SK-N-MC (cell line): ENCODE measurements around the gene FIS1.
A peak's percentile ranks its signal among the peaks of the same experiment; 100 is the strongest.

ENCODE experiments used
- DNase-seq: peaks from one replicate; pipeline ENCODE4 v3.0.0-alpha.2; 2011; ENCODE audit warnings: low read depth, low spot score
- H3K27ac ChIP-seq: fragments of 200-600 bp; sonication (generic); 2 replicates; pipeline ENCODE4 v1.5.1; 2016; ENCODE audit warnings: mixed run types
- H3K36me3 ChIP-seq: fragments of 200-600 bp; sonication (generic); 2 replicates; pipeline ENCODE4 v1.6.1; 2017; ENCODE audit warnings: antibody characterized with exemption, low read length, mixed read lengths; ENCODE audit not compliant: insufficient read depth
- H3K4me3 ChIP-seq: fragments of 200-600 bp; sonication (generic); 2 replicates; pipeline ENCODE4 v1.5.1; 2016
- H3K9ac ChIP-seq: fragments of 200-600 bp; sonication (generic); 2 replicates; pipeline ENCODE4 v1.8.0; 2017; ENCODE audit warnings: mixed run types, mixed read lengths; ENCODE audit not compliant: insufficient read length
- H3K9me3 ChIP-seq: fragments of 200-600 bp; sonication (generic); 2 replicates; pipeline ENCODE4 v1.6.1; 2017; ENCODE audit warnings: low read depth, mild to moderate bottlenecking, antibody characterized with exemption, low read length, moderate library complexity, mixed read lengths
- EZH2 ChIP-seq: fragments of 200-600 bp; sonication (generic); IDR thresholded peaks from one replicate; pipeline ENCODE4 v1.6.1; 2017; ENCODE audit warnings: antibody characterized with exemption
- FOXP2 ChIP-seq: optimal IDR thresholded peaks from 2 replicates; pipeline ENCODE3; 2011; ENCODE audit warnings: mild to moderate bottlenecking, moderate library complexity; ENCODE audit not compliant: insufficient read depth; ENCODE audit errors: extremely low read length, control extremely low read depth
- POLR2AphosphoS5 ChIP-seq: IDR thresholded peaks from 2 replicates; pipeline ENCODE4 v1.6.1; 2012; ENCODE audit warnings: mild to moderate bottlenecking, low read depth, low read length, borderline replicate concordance

The FIS1 gene

GRCh38 chr7:101216860-101217387 is 28.0 kb downstream of the FIS1 start:
- Histone ChIP-seq H3K9me3 (no peaks in the 10 kb centered on the region), H3K27ac (no peak overlapping the region), H3K36me3 (no peaks in the 10 kb centered on the region; the same call in 1 of the 2 replicates), H3K9ac (peak overlapping the region; percentile 70), H3K4me3 (peak overlapping the region; percentile 99)
- DNase-seq: no peak
- TF ChIP-seq EZH2 (no peak), FOXP2 (no peak), POLR2AphosphoS5 (no peak)

GRCh38 chr7:101216001-101216859 is 28.7 kb downstream of the FIS1 start:
- H3K9ac ChIP-seq: peak overlapping the region; percentile 70
- no peak for TF ChIP-seq EZH2
- TF ChIP-seq POLR2AphosphoS5: no peak
- no peak for TF ChIP-seq FOXP2
- no peaks in the 10 kb centered on the region; the same call in 1 of the 2 replicates for H3K36me3 ChIP-seq
- peak overlapping the region; percentile 99 for H3K4me3 ChIP-seq
- DNase-seq: no peak
- H3K27ac ChIP-seq: no peak overlapping the region
- H3K9me3 ChIP-seq: no peaks in the 10 kb centered on the region

- H3K9me3 ChIP-seq: no peaks in the 10 kb centered on the region
- DNase-seq: no peak
- TF ChIP-seq EZH2 (no peak), FOXP2 (no peak), POLR2AphosphoS5 (no peak)
- H3K27ac ChIP-seq: no peak overlapping the region
- no peak overlapping the region for H3K4me3 ChIP-seq
- H3K36me3 ChIP-seq: peaks cover 4% of the 10 kb centered on the region; the same call in 1 of the 2 replicates
- no peak overlapping the region for H3K9ac ChIP-seq
Measured at GRCh38 chr7:101212014-101212413, 32.9 kb downstream of the FIS1 start.

- TF ChIP-seq FOXP2: no peak
- no peak for TF ChIP-seq EZH2
- TF ChIP-seq POLR2AphosphoS5: no peak
- Histone ChIP-seq H3K9me3 (no peaks in the 10 kb centered on the region), H3K9ac (no peak overlapping the region), H3K4me3 (no peak overlapping the region), H3K36me3 (peaks cover 4% of the 10 kb centered on the region; the same call in 1 of the 2 replicates), H3K27ac (no peak overlapping the region)
- DNase-seq: no peak
Measured at GRCh38 chr7:101211501-101211900, 33.4 kb downstream of the FIS1 start.

GRCh38 chr7:101210143-101210542 is 34.7 kb downstream of the FIS1 start:
- Histone ChIP-seq H3K27ac (no peak overlapping the region), H3K9ac (no peak overlapping the region), H3K4me3 (no peak overlapping the region), H3K9me3 (no peaks in the 10 kb centered on the region), H3K36me3 (peaks cover 4% of the 10 kb centered on the region; the same call in 1 of the 2 replicates)
- DNase-seq: no peak
- TF ChIP-seq POLR2AphosphoS5: no peak
- TF ChIP-seq EZH2: no peak
- no peak for TF ChIP-seq FOXP2

GRCh38 chr7:101208794-101209193 is 36.1 kb downstream of the FIS1 start:
- TF ChIP-seq POLR2AphosphoS5: no peak
- no peak for TF ChIP-seq FOXP2
- TF ChIP-seq EZH2: no peak
- DNase-seq: no peak
- H3K27ac ChIP-seq: no peak overlapping the region
- H3K9ac ChIP-seq: no peak overlapping the region
- H3K36me3 ChIP-seq: peaks cover 4% of the 10 kb centered on the region; the same call in 1 of the 2 replicates
- no peak overlapping the region for H3K4me3 ChIP-seq
- H3K9me3 ChIP-seq: no peaks in the 10 kb centered on the region

- Histone ChIP-seq H3K4me3 (no peak overlapping the region), H3K9me3 (no peaks in the 10 kb centered on the region), H3K36me3 (peaks cover 4% of the 10 kb centered on the region; the same call in 1 of the 2 replicates), H3K9ac (no peak overlapping the region), H3K27ac (no peak overlapping the region)
- TF ChIP-seq POLR2AphosphoS5 (no peak), FOXP2 (no peak), EZH2 (no peak)
- DNase-seq: no peak
Measured at GRCh38 chr7:101207459-101207858, 37.4 kb downstream of the FIS1 start.

DNA sequence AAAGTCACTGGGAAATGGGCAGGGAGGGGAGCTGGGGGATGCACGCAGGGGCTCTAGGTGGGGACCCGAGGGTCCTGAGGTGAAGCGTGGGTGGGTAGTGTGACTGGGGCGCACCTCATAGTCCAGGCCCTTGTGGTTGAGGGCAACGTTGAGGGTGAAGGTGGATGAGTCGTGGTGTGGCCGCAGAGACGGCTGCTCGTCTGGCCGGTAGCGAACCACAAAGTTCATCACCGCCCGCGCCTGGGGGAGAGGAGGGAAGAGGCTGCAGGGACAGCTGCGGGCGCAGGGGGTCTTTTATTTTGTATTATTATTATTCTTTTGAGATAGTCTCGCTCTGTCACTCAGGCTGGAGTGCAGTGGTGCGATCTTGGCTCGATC is 38.2 kb downstream of the FIS1 start:
- Histone ChIP-seq H3K4me3 (no peak overlapping the region), H3K9me3 (no peaks in the 10 kb centered on the region), H3K9ac (no peak overlapping the region), H3K36me3 (peaks cover 4% of the 10 kb centered on the region; the same call in 1 of the 2 replicates), H3K27ac (no peak overlapping the region)
- TF ChIP-seq EZH2 (no peak), POLR2AphosphoS5 (no peak), FOXP2 (no peak)
- DNase-seq: no peak
